Right kidney (tissue), 1 donor: Measurements from ENCODE around the gene IMMP2L.
"Not testable (repeated sequence)": the region's sequence is repeated elsewhere in the genome, so short reads cannot be mapped to it uniquely, and the experiment has no call there.

Experiments
- DNase-seq: peaks from one replicate; pipeline ENCODE4 v3.0.0-alpha.2; 2016

IMMP2L gene

DNA sequence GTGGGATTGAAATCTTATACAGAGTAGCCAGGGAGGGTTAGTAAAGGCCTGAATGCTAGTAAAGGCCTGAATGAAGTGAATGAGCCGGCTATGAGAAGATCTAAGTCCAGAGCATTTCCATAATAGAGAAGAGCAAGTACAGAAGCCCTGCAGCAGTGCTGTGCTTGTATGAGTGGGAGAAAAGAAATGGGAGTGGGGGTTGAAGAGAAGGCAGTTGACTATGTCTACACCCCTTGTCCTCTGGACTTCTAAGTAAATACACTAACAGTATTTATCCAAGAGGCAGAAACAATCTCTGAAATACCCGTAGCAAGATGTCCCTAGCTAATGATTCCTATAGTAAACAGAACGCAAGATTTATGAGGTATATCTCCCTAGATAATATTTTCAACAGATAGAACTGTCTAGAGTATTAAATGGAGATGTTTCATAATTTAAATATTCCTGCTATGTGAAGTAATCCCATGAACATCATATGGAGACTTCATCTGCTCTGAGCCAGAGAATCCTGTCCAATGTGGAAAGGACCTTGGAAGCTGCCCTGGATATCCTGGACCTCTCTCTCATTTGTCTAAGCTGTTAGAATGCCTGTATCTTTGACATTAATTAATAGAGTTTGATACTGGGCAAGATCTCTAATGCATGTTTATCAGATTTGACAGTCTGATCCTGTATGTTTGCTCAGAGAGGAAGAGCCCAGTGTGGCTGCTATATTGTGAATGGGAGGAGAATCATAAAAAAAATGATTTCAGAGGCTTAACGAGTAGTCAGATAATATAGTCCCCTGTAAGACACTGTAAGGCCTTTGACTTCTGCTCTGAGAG lies 299.8 kb downstream of the IMMP2L start:
- no peak for DNase-seq

DNA sequence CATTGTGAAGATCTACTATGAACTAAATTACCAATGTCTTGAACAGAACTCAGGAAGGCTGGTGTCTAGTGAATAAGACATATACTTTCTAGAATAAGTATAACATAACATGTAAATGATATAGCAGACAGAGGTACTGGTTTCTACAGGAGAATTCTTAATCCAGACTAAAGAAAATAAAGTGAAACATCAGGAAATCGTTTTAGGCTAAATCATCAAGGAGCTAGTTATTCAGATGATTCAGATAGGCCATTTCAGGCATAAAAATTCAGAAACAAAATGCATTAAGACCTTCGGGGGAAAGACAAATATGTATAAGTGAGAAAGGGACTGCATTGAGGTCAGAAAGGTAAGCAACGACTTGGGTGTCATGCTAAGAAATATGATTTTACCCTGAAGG lies 300.8 kb downstream of the IMMP2L start:
- DNase-seq: no peak

DNA sequence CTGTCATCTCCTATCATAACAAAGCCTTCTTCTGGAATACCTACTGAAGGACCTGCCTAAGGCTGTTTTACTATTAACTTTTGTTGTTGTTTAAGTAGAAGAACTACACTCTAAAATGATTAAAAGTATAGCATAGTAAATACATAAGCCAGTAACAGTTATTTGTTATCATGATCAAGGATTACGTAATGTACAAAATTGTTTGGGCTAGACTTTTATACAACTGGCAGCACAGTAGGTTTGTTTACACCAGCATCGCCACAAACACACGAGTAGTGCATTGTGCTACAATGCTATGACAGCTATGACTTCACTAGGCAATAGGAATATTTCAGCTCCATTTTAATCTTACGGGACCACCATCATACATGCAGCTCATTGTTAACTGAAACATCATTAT lies 302.3 kb downstream of the IMMP2L start:
- DNase-seq: no peak

DNA sequence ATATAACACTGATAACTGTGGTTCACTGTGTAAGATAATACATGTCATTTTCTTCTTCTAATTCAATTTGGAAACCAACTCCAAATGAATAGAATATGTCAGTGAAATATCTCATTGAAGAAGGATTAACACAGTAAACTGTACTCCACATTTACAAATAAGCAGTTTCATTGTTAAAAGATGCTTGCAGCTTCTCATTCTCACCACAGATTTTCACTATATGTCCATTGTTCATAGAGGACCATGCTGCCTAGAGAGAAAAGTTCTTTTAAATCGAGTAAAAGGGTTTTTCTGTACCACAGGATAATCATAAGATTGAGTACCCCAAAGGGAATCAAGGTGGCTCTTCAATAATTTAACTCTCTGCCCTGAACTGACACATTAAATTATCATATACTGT lies 305.9 kb downstream of the IMMP2L start:
- DNase-seq: no peak

DNA sequence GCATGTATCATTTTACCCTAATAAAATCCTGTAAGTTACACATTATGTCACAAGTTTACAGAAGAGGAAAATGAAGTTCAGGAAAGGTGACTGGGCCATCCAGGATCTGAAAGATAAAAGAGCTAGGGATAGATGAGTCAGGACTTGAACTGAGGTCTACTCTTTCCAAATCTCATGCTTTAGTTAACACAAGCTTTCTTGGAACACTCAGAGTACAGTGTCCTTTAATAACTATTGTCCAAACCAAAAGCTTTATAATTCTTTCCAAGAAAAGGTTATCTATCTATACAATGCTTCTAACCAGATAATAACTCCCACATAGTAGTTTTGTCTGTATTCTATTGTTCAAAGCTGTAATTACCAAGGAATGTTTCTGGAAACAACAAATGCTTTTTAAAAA lies 306.7 kb downstream of the IMMP2L start:
- no peak for DNase-seq

DNA sequence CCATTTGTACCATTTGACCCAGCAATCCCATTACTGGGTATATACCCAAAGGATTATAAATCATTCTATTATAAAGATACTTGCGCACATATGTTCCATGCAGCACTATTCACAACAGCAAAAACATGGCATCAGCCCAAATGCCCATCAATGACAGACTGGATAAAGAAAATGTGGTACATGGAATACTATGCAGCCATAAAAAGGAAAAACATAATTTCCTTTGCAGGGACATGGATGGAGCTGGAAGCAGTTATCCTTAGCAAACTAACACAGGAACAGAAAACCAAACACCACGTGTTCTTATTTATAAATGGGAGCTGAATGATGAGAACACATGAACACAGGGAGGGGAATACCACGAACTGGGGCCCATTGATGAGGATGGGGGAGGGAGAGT lies 310.9 kb downstream of the IMMP2L start:
- DNase-seq: not testable (repeated sequence)

DNA sequence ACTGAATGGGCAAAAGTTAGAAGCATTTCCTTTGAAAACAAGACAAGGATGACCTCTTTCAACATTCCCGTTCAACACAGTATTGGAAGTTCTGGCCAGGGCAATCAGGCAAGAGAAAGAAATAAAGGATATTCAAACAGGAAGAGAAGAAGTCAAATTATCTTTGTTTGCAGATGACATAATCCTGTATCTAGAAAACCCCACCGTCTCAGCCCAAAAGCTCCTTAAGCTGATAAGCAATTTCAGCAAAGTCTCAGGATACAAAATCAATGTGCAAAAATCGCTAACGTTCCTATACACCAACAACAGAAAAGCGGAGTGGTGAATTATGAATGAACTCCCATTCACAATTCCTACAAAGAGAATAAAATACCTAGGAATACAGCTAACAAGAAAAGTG lies 312.5 kb downstream of the IMMP2L start:
- DNase-seq: not testable (repeated sequence)

DNA sequence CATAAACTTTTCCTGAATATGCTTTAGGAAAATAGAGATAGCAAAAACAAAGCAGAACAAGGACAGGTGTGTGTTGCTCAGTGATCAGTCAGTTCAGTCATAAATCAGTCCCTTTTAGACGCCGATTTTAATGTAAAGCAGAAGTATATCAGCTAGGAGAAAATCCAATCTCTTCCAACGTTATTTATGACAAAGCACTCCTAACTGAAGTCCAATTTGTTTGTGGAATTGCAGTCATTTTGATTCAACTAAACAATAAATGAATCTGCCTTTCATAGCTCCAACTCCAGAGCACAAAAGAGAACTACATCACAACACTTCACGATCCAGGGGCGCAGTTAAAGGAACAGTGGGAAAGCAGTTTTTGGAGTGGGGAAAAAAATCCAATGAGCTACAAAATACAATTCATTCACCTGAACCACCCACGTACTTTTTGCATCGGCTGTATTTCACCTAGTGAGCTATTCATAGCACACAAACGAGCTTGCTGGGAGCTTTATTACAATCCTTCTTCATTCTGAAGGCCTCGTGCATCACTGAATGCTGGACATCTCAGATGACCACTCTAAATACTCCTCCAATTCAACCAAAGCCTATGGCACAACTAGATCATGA lies 320.0 kb downstream of the IMMP2L start:
- DNase-seq: no peak

DNA sequence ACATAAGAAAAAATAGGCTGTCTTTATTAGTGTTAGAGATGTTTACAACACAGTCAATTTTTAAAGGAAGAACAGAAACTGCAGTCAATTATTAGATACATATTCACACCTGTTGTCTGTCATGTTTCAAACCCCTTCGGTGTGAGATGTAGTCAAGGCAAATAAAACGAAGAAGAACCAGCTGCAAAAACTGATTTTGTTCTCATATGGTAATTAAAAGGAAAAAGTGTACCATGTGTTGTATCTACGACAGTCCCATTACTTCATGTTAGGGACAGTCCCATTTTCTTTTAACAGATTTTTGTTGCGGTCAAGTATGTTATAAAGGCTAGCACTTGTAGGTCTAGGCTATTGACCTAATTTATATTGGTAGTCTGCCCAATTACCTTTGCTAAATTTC lies 321.9 kb downstream of the IMMP2L start:
- DNase-seq: no peak

DNA sequence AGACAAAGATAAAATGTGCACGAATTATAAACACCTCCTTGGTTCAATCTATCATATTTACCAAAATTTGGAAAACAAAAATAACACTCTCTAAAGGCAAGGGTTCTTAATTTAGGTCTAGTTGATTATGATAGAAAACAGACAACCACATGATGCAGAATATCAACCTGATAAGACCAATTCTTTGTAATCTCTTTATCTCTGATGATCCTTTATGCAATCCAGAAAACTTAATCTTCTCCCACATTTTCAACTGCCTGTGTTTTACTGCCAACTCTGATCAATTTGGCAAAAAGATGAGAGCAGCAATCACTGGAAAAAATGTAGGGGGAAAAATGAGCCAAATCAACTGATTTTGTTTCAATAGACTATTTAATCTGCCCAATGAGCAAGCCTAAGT lies 322.9 kb downstream of the IMMP2L start:
- no peak for DNase-seq

DNA sequence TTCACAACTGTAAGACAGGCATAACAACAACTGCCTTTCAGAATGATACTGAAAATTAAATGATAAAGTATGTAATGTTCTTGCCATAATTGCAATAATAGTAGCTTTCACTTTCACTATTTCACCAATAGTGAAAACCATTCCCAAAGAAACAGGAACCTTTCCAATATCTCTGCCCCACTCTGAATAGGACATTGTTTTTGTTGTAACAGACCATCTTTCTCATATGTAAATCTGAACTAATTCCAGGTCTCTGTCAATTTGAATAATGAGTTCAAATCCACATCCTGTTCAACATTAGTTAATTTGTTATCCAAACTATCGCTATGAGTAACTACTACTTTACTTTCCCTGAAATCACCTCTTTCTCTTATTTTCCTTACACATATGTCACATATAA lies 323.4 kb downstream of the IMMP2L start:
- DNase-seq: no peak

DNA sequence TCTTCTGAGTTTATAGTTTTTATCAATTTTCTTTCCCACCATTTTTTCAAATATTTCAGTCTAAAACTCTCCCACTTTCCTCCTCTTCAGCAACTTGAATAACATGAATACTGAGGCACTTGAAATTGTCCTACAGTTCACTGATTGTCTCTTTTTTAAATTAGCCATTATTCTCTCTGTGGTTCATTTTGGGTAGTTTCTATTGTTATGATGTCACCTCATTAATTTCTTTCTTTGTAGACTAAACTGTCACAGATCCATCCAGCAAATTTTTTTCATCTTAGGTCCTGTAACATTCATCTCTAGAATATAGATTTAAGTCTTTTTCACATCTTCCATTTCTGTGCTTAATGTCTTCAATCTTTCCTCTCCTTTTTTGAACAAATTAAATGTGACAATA lies 326.6 kb downstream of the IMMP2L start:
- no peak for DNase-seq

DNA sequence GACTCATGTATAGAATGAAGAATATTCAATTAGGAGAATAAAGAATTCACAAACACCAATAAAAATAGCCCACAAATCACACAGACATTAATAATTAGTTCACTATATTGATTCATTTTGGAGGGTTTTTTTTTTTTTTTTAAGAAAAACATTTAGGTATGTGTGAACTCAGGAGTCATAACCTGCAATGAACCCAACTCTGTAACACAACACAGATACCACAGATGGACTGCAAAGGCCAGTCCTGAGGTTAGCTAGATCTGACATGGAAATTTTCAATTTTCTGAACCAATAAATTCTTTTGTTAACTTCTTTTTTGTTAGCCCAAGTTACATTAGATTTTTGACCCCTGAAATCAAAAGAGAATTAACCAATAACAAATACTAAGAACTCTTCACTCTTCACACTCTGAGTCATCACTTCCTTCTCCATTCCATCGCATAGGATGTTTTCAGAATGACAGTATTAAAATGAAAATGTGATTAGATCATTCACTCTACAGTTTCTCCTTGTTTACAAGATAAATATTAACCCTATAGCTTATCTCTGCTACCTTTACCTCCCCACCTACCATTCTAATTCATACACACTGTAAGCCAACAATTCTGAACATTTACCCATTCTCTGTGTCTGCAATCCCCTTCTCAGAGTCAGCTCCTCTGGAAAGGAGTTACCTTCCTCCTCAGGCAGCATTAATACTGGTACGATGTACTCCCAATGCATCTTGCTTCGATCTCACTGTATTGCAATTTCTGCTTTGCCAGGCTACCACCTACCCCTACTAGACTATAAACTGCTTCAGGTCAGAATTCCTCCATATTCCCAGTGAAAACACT lies 329.8 kb downstream of the IMMP2L start:
- DNase-seq: no peak

DNA sequence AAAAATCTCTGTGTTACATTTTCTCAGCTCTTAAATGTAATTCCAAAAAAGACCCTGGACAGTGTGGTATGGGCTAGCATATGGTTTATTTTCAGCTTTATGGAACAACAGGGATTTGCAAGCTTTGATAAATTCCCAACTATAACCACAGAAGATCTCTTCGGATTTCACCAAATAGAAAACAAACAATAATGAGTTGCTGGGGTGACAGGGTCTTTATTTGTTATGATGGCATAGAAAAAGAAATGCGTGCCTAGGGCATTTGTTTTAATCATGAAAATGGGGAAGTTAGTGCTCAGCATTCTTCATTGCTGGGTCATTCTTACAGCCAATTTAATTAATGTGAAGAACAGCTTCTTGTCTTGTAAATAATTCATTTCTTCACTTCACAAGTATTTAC lies 332.4 kb downstream of the IMMP2L start:
- DNase-seq: no peak

DNA sequence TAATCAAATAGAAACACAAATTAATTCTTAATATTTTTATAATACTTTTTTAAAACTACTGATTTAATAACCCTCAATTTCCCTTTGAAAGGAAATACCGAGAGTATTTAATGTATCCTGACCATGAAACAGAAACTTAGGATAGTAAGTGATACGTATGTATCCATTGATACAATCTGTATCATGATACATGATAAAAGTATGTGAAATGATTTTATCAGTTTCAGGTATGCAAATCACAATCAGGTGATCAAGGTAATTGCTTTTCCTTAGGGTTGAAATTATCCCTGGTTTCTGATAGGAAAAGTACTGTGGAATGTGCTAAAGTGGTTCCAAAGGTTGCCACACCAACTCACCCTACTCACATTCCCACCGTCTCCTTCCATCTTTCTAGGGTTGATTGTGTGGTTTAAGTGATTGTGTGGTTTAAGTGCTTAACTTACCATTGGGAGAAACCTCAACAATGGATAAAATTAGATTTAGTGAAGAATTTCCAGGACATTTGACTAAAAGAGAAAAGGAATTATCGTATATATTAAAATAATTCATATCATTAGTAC lies 333.0 kb downstream of the IMMP2L start:
- DNase-seq: no peak

DNA sequence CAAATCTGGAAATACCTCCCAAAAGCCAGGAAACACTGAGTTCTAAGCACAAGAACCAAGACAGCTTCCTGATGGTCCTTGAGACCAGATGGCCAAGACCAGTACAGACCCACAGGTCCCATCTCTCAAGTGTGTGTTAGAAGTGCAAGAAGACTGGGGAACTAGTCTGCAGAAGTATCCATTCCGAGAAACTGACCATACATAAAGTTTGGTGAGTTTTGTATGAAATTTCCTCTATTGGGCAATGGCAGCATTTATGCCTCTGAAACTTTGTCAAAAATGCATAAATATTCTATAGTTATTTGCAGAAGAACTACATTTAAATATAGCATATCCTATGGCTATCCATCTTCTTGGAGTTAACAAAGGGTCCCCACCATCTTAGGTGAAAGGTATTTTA lies 333.9 kb downstream of the IMMP2L start:
- DNase-seq: no peak

DNA sequence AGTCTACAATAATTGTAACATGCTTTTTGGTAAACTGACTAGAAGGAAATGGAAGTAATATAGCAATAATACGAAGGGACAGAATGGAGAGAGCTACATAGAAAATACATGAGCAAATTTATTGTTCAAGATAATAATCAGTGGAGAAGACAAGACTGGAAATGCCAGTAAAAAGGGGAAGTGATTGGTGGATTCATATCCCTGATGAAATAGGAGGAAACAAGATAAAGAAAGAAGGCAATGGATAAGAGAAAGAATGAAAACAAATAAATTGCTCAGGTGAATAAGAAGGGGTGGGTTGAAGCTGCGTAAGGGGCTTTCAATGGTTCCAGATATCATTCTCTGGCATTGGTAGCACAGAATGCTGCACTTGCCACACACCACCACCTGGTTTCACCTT lies 335.5 kb downstream of the IMMP2L start:
- no peak for DNase-seq

DNA sequence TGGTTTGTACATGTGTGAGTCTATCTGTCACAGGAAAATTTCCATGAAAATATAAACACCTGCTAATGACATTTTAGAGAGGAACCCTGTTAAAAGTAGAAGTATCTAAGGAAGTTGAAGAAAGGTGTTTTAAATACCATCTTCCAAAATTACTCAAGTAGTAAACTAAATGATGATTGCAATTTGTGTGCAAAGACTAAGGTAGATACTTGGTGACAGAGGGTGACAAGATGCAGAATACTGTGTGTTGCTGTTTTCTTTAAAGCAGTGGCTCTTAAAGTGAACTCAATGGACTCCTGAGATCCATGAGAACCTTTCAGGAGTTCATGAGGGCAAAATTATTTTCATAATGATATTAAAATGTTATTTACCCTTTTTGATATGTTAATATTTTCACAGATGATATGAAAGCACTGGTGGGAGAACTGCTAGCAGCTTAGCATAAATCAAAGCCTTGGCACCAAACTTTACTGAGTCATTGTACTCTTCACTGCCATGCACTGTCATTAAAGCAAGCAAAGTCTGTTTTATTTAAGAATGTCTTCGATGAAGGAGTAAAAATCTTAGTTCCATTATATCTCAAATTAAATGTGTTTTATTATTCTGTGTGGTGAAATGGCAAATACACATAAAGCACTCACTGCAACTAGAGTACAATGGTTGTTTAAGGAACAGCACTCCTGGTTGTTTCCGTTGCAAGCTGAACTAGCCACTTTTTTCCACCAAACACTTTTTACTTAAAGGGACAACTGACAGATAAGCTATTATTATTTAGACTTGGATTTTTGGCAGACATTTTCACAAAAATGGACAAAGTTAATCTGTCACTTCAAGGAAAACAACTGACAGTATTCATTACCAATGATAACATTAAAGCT lies 337.7 kb downstream of the IMMP2L start:
- no peak for DNase-seq

DNA sequence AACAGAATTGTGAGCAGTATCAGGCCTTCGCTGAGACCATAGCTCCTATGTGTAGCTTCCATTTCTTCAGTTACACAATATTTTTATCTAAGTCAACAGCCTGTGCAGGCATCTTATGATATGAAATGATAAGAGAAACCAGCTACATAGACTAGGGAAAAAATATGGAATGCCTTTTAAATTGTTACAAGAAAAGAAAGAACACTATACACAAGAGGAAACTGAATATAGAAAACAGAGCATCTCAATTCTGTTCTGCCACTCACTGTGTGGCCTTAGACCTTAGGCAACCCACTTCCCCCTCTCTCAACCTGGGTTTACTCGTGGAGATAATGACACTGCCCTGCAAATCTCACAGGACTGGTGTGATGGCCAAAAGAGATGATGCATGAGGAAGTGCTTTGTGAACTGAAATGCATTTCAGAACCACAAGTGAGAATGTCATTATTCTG lies 338.5 kb downstream of the IMMP2L start:
- DNase-seq: no peak

DNA sequence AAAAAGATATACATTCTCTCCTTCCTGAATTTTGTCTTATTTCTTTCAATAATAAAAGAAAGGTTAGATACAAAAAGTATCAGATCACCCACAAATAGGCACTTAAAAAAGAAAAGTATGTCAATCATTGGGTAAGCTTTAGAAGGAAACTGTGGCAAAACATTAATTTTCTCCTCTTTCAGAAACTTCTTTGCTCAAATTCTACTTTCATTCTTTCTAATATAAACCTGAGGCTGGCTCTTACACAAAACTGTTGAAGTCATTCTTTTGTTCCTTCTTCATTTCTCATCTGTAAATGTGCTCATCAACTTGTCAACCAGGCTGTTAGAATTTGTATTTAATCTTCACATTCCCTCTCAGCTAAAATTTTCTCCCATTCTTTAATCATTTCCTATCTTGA lies 346.7 kb downstream of the IMMP2L start:
- no peak for DNase-seq

DNA sequence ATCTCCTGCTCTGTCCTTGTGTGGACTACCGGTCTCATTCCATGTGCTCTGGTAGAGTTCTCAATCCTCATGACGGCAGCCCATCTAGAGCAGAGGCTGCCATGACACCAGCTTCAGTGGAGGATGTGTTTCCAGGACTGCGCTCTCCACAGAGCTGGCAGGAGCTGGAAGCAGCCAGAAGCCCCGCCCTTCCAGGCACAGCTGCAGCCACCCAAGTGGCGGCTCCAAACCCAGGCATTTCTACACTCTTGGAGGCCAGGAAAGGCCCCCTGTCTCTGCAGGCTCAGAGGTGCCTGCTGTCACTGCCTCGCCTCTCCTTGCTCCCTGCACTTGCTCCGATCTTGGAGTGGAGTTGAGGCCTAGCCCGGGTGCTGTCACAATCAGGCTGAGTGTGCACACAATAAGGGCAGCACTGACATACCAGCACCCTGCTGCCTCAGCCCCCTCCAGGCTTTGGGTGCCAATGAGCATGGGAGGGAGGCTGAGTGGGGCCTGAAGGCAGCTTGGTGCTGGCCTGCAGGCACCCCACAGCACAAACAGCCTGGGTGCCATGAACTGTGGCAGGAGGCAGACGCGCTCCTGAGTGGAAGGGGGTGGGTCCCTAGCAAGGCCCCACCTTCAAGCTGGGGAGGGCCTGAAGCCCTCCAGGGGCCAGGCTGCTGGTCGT lies 349.3 kb downstream of the IMMP2L start:
- no peak for DNase-seq
